Choroid plexus epithelial cell (primary cell): Measurements from ENCODE around the gene VAMP1.

Experiments used
- DNase-seq: peaks from one replicate; pipeline ENCODE4 v3.0.0-alpha.2; 2010; ENCODE audit warnings: low read depth
- H3K4me3 ChIP-seq: 2 replicates; pipeline ENCODE4 v1.5.1; 2011; ENCODE audit warnings: low read depth, mild to moderate bottlenecking, control low read depth, low read length, moderate library complexity
- CTCF ChIP-seq: conservative IDR thresholded peaks from 2 replicates; pipeline ENCODE4 v1.5.1; 2011; ENCODE audit warnings: low read depth, mild to moderate bottlenecking, control low read depth, inconsistent platforms, low read length, moderate library complexity

The VAMP1 gene

DNA sequence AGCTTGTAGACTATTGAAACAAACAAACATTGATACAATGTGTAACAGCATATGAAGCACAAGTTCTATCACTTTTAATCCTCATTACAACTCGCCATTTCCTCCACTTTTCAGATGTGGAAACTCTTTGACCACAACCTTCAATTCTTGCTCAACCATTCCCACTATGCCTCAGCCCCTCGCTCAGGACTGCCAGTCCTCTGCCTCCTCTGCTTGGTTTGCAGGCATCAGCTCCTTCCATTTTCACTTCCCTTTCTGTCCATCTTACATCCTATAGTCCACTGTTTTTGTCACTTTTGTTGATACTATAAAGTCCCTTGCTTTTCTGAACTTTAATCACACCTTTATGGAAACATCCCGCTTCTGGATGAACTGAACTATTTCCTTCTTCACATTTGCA lies 53.9 kb downstream of the VAMP1 start:
- no peak overlapping the region for H3K4me3 ChIP-seq
- no peak for DNase-seq
- TF ChIP-seq CTCF: no peak
